GM12801 (cell line): ENCODE data around the gene CRYGS.

Source experiments
- TF ChIP-seq, protein P1 (sequence below): IDR thresholded peaks from one replicate; pipeline ENCODE4 v1.5.1; 2011; ENCODE audit warnings: control low read depth; ENCODE audit not compliant: insufficient read length; ENCODE audit errors: extremely low read depth

CRYGS gene

DNA sequence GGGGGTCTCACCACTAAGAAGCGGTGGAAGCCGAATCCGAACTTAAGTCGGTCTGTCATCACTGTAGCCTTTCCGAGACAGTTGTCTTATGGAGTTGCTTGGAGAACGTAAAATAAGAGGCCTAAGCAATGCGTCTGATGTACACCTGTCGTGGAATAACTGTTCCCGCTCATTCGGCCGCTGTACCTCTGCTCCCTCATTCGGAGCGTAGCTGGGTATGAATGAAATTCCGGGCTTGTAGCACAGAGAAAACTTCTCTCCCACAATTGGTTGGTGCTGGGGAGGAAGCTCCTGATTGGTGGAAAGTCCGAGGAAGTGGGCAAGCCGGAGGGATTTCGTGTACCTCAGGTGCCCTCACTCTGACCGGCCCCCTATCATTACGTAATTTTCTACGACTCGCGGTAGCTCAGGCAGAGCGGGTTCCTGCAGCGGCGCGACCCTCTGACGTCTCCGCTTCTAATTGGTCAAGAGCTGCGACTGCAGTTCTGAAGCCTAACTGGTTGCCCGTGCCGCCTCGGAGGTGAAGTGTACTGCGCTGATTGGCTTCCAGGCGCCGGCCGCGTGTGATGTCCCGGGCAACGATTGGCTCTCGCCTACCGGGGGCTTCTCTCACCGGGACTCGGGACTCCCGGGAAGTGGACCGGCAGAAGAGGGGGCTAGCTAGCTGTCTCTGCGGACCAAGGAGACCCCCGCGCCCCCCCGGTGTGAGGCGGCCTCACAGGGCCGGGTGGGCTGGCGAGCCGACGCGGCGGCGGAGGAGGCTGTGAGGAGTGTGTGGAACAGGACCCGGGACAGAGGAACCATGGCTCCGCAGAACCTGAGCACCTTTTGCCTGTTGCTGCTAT is 26.1 kb upstream of the CRYGS start, which contains the start of gene DNAJB11:
TSS of gene DNAJB11 (plus strand) at position 625 of the 845 bp plus-strand sequence. CDS start at position 803, 178 bp downstream.
- TF ChIP-seq, protein P1, sequence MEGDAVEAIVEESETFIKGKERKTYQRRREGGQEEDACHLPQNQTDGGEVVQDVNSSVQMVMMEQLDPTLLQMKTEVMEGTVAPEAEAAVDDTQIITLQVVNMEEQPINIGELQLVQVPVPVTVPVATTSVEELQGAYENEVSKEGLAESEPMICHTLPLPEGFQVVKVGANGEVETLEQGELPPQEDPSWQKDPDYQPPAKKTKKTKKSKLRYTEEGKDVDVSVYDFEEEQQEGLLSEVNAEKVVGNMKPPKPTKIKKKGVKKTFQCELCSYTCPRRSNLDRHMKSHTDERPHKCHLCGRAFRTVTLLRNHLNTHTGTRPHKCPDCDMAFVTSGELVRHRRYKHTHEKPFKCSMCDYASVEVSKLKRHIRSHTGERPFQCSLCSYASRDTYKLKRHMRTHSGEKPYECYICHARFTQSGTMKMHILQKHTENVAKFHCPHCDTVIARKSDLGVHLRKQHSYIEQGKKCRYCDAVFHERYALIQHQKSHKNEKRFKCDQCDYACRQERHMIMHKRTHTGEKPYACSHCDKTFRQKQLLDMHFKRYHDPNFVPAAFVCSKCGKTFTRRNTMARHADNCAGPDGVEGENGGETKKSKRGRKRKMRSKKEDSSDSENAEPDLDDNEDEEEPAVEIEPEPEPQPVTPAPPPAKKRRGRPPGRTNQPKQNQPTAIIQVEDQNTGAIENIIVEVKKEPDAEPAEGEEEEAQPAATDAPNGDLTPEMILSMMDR: no peak

DNA sequence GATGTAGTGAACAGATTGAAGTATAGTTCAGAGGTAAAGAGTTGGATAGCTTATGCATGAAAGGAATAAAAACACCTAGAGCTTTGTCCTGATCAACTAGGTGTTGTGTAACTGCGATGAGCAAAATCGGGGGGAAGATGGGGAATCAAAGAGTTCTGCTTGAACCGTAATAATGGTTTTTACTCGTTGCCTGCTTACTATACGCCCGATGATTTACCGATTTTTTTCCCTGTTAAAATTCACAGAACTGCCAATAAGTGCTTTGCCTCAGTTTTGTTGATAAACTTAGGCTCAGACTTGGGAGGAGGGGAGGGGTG is 25.6 kb upstream of the CRYGS start:
- TF ChIP-seq, protein P1: no peak

GRCh38 chr3:186567072-186567921 is 23.1 kb upstream of the CRYGS start, which contains the start of gene TBCCD1:
Gene TBCCD1 (minus strand): TSS chr3:186567339. CDS start chr3:186564329, 3,010 bp downstream.
- TF ChIP-seq, protein P1: no peak

DNA sequence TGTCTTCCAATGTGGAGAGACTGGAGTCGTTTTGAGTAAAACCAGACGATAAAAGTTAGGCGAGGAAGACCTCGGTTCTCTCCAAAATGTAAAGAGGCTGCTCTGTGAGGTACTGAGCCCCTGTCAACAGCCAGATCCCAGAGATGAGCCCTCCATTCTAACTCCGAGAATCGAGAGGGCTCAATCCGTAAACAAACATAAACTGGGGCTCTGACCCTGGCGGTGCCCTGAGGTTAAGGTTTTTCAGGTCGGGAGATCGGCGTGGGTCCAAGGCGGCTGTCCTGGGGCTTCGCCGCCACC is 22.5 kb upstream of the CRYGS start:
- TF ChIP-seq, protein P1: no peak

GRCh38 chr3:186564586-186564985 is 20.4 kb upstream of the CRYGS start:
- TF ChIP-seq, protein P1: no peak

GRCh38 chr3:186552408-186553031 is 8.3 kb upstream of the CRYGS start:
- TF ChIP-seq, protein P1: no peak

DNA sequence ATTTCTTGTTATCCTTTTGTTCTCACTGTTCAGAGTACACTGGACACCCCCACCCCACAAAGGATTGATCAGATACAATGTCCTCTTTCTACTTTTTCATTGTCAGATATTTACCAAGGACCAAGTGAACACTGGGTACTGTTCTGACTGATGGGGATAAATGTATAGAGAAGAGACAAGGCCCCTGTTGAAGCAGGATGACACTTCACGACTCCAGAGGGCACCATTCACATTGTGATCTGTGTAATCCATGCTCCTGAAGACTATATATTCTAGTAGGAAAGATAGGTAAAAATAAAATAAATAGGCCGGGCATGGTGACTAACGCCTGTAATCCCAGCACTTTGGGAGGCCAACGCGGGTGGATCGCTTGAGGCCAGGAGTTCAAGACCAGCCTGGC is 7.2 kb upstream of the CRYGS start:
- TF ChIP-seq, protein P1: no peak
